ENCODE data around the gene KTN1. TPM values are rescaled to one million over a fixed set of nuclear protein-coding genes. Genes with fewer than 3 reads are reported as not detected.

The KTN1 gene
- total RNA-seq, 1 donor from 2014 or later = 150 TPM

DNA sequence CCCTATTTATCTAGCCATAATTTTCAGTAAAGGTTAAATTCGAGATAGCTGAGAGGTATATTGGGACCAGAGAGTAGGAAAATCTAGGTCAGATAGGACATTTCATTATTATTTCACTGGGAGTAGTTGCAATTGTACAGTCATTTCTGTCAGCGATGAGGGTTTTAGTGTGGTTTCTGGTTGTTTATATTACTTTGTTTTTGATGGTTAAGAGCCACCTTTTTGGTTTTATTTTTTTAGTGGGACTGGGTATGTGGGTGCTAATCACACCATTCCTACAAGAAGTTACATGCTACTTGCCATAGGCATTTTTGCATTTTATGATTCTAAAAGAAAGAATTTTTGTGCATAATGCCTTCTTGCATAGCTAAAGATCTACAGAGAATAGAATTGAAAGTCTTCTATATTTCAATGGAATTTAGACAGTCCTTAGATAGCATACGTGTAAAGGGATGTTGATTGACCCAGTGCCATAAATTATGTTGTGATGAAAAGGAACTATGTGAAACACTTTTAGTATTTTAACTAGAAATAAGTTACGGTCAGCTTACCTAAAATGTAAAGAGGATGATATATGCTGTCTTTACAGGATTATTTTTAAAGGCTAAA lies 85.2 kb downstream of the KTN1 start:
- H3K4me3 ChIP-seq (ENCODE audit: low read depth, low read length) = no peak overlapping the region
- H3K36me3 ChIP-seq (ENCODE audit: control insufficient read depth, insufficient read depth, low read length) = no peaks in the 10 kb centered on the region
- TF ChIP-seq, protein P1, sequence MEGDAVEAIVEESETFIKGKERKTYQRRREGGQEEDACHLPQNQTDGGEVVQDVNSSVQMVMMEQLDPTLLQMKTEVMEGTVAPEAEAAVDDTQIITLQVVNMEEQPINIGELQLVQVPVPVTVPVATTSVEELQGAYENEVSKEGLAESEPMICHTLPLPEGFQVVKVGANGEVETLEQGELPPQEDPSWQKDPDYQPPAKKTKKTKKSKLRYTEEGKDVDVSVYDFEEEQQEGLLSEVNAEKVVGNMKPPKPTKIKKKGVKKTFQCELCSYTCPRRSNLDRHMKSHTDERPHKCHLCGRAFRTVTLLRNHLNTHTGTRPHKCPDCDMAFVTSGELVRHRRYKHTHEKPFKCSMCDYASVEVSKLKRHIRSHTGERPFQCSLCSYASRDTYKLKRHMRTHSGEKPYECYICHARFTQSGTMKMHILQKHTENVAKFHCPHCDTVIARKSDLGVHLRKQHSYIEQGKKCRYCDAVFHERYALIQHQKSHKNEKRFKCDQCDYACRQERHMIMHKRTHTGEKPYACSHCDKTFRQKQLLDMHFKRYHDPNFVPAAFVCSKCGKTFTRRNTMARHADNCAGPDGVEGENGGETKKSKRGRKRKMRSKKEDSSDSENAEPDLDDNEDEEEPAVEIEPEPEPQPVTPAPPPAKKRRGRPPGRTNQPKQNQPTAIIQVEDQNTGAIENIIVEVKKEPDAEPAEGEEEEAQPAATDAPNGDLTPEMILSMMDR (IDR thresholded peaks at IDR 0.05; ENCODE audit: insufficient read depth, low read length, poor library complexity, severe bottlenecking) = no peak
- DNase-seq (ENCODE audit: low read depth) = no peak
- H3K27me3 ChIP-seq (ENCODE audit: control insufficient read depth, insufficient read depth, low read length) = no peaks in the 10 kb centered on the region

DNA sequence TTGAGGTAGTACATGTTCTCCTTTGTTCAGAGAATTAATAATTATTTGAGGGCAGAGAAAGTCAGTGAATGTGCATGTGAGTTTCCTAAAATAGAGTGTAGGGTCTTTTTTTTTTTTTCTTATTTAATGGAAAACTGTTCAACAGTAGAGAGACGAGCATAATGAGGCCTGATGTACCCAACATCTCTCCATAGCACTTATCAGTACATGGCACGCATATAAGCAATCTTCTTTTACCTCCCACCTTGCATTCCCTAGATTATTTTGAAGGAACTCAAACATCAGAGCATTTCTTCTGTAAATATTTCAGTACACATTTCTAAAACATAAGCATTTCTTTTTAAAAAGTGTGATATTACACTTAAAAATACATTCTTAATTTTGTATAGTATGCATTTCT lies 87.8 kb downstream of the KTN1 start:
- H3K4me3 ChIP-seq (ENCODE audit: low read depth, low read length) = no peak overlapping the region
- H3K36me3 ChIP-seq (ENCODE audit: control insufficient read depth, insufficient read depth, low read length) = no peaks in the 10 kb centered on the region
- H3K27me3 ChIP-seq (ENCODE audit: control insufficient read depth, insufficient read depth, low read length) = no peaks in the 10 kb centered on the region
- no peak for DNase-seq (ENCODE audit: low read depth)
- TF ChIP-seq, protein P1 (IDR thresholded peaks at IDR 0.05; ENCODE audit: insufficient read depth, low read length, poor library complexity, severe bottlenecking) = no peak

DNA sequence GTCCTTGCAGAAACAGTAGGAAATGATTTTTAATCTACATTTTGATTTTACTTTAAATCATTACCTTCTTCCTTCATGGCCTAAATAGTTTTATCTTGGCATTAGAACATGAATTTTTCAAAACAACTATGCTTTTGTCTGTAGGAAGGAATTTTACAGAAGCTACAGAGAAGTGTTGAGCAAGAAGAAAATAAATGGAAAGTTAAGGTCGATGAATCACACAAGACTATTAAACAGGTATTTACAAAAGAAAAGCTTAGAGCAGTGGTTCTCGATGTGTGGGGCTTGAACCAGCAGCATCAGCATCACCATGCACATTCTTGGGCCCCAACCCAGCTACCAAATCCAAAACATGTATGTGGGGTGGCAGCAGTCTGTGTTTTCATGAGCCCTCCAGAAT lies 91.6 kb downstream of the KTN1 start:
- Histone ChIP-seq H3K27me3 (ENCODE audit: control insufficient read depth, insufficient read depth, low read length) (no peaks in the 10 kb centered on the region), H3K4me3 (ENCODE audit: low read depth, low read length) (no peak overlapping the region), H3K36me3 (ENCODE audit: control insufficient read depth, insufficient read depth, low read length) (no peaks in the 10 kb centered on the region)
- no peak for DNase-seq (ENCODE audit: low read depth)
- TF ChIP-seq, protein P1 (IDR thresholded peaks at IDR 0.05; ENCODE audit: insufficient read depth, low read length, poor library complexity, severe bottlenecking) = no peak

DNA sequence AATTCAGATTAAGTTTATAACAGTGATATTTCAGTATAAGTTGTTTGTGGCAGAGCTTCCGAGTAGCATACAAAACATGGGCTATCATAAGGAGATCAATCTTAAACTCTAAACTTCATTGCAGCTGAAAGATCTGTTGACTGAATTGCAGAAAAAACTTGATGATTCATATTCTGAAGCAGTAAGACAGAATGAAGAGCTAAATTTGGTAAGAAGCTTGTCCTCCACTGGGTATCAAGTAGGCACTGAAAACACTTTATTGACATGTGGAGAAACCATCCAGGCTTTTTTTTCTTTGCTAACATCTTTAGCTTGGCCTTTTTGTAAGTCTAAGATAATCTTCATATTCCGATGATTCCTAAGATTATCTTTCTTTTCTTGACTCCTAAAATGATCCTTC lies 93.0 kb downstream of the KTN1 start:
- Histone ChIP-seq H3K27me3 (ENCODE audit: control insufficient read depth, insufficient read depth, low read length) (no peaks in the 10 kb centered on the region), H3K4me3 (ENCODE audit: low read depth, low read length) (no peak overlapping the region), H3K36me3 (ENCODE audit: control insufficient read depth, insufficient read depth, low read length) (no peaks in the 10 kb centered on the region)
- TF ChIP-seq, protein P1 (IDR thresholded peaks at IDR 0.05; ENCODE audit: insufficient read depth, low read length, poor library complexity, severe bottlenecking) = no peak
- no peak for DNase-seq (ENCODE audit: low read depth)

DNA sequence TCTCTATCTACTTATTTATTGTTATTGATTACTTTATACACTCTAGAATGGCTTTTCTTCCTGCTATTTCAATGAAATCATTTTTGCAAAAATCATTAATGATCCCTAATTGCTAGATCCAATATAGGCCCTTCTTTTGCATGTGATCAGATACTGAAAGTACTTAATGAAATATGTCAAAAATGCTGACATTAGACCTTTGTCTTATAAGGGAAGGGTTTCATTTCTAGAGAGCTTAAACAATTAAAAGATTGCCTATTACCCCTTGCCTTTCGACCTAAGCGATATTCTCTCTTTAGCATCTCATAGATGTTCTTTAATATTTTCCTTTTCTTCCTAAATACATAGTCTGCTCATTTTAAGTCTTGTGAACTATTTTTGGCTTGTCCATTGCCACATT lies 101.1 kb downstream of the KTN1 start:
- Histone ChIP-seq H3K36me3 (ENCODE audit: control insufficient read depth, insufficient read depth, low read length) (no peaks in the 10 kb centered on the region), H3K4me3 (ENCODE audit: low read depth, low read length) (no peak overlapping the region), H3K27me3 (ENCODE audit: control insufficient read depth, insufficient read depth, low read length) (no peaks in the 10 kb centered on the region)
- TF ChIP-seq, protein P1 (IDR thresholded peaks at IDR 0.05; ENCODE audit: insufficient read depth, low read length, poor library complexity, severe bottlenecking) = no peak
- DNase-seq (ENCODE audit: low read depth) = no peak

DNA sequence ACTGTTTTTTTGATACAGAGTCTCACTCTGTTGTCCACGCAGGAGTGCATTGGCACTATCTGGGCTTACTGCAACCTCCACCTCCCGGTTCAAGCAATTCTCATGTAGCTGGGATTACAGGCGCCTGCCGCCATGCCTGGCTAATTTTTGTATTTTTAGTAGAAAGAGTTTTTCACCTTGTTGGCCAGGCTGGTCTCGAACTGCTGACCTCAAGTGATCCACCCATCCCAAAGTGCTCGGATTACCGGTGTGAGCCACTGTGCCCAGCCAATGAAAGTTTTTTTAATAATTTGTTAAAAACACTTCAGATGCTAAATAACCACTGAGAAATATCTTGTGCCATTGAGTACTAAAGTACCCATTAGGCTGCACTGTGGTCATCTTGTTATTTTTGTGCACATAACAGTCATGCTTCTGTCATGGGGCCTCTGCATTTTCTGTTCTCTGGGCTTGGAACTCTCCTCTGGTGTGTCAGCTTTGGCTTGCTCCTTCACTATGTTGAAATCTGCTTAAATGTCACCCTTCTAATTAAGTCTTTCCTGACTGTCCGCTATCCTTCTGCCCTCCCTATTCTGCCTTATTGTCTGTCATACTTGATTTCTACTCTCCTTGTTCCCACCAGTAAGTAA lies 105.1 kb downstream of the KTN1 start:
- Histone ChIP-seq H3K36me3 (ENCODE audit: control insufficient read depth, insufficient read depth, low read length) (no peaks in the 10 kb centered on the region), H3K4me3 (ENCODE audit: low read depth, low read length) (no peak overlapping the region), H3K27me3 (ENCODE audit: control insufficient read depth, insufficient read depth, low read length) (no peaks in the 10 kb centered on the region)
- DNase-seq (ENCODE audit: low read depth) = no peak
- TF ChIP-seq, protein P1 (IDR thresholded peaks at IDR 0.05; ENCODE audit: insufficient read depth, low read length, poor library complexity, severe bottlenecking) = no peak
